Measurements from ENCODE around the gene MYH11.

Gene MYH11

GRCh38 chr16:15779664-15780351, 77.0 kb downstream of the MYH11 start:
- H3K9me3 ChIP-seq = no peaks in the 10 kb centered on the region
- in situ Hi-C loops (cut with MboI; ENCODE audit: low sequenced_read_pairs) = no loop called here
- peaks cover 3% of the 10 kb centered on the region for H3K4me1 ChIP-seq
- no peaks in the 10 kb centered on the region for H3K27me3 ChIP-seq (ENCODE audit: low read depth)
- no peaks in the 10 kb centered on the region for H3K36me3 ChIP-seq (replicated peaks)
- no peak for DNase-seq (ENCODE audit: low spot score in 2 of 2)
- H3K4me3 ChIP-seq = no peak overlapping the region

- H3K36me3 ChIP-seq (replicated peaks) = no peaks in the 10 kb centered on the region
- H3K9me3 ChIP-seq = no peaks in the 10 kb centered on the region
- in situ Hi-C loops (cut with MboI; ENCODE audit: low sequenced_read_pairs) = no loop called here
- no peaks in the 10 kb centered on the region for H3K27me3 ChIP-seq (ENCODE audit: low read depth)
- no peak for DNase-seq (ENCODE audit: low spot score in 2 of 2)
- no peak overlapping the region for H3K4me3 ChIP-seq
- peaks cover 3% of the 10 kb centered on the region for H3K4me1 ChIP-seq
Measured at GRCh38 chr16:15778999-15779614, 77.7 kb downstream of the MYH11 start.

- H3K27me3 ChIP-seq (ENCODE audit: low read depth) = no peaks in the 10 kb centered on the region
- in situ Hi-C loops (cut with MboI; ENCODE audit: low sequenced_read_pairs) = no loop called here
- no peaks in the 10 kb centered on the region for H3K36me3 ChIP-seq (replicated peaks)
- no peaks in the 10 kb centered on the region for H3K9me3 ChIP-seq
- H3K4me1 ChIP-seq = peaks cover 3% of the 10 kb centered on the region
- no peak for DNase-seq (ENCODE audit: low spot score in 2 of 2)
- H3K4me3 ChIP-seq = no peak overlapping the region
Measured at GRCh38 chr16:15778204-15778743, 78.6 kb downstream of the MYH11 start.

GRCh38 chr16:15777533-15778203, 79.2 kb downstream of the MYH11 start:
- in situ Hi-C loops (cut with MboI; ENCODE audit: low sequenced_read_pairs) = no loop called here
- H3K27me3 ChIP-seq (ENCODE audit: low read depth) = no peaks in the 10 kb centered on the region

GRCh38 chr16:15776572-15776971, 80.3 kb downstream of the MYH11 start:
- in situ Hi-C loops (cut with MboI; ENCODE audit: low sequenced_read_pairs) = no loop called here
- Histone ChIP-seq H3K27me3 (ENCODE audit: low read depth) (no peaks in the 10 kb centered on the region), H3K36me3 (replicated peaks) (no peaks in the 10 kb centered on the region), H3K9me3 (no peaks in the 10 kb centered on the region), H3K4me1 (peaks cover 3% of the 10 kb centered on the region), H3K4me3 (no peak overlapping the region)
- no peak for DNase-seq (ENCODE audit: low spot score in 2 of 2)

More at GRCh38 chr16:15777533-15778203, 79.2 kb downstream of the MYH11 start:
- Histone ChIP-seq H3K9me3 (no peaks in the 10 kb centered on the region), H3K36me3 (replicated peaks) (no peaks in the 10 kb centered on the region), H3K4me3 (no peak overlapping the region), H3K4me1 (peaks cover 3% of the 10 kb centered on the region)
- peak; percentile 19 to 61 for DNase-seq (ENCODE audit: low spot score in 2 of 2)

- Histone ChIP-seq H3K36me3 (replicated peaks) (no peaks in the 10 kb centered on the region), H3K4me1 (peaks cover 3% of the 10 kb centered on the region), H3K9me3 (no peaks in the 10 kb centered on the region), H3K4me3 (no peak overlapping the region), H3K27me3 (ENCODE audit: low read depth) (no peaks in the 10 kb centered on the region)
- no peak for DNase-seq (ENCODE audit: low spot score in 2 of 2)
- in situ Hi-C loops (cut with MboI; ENCODE audit: low sequenced_read_pairs) = no loop called here
Measured at GRCh38 chr16:15775663-15776304, 81.0 kb downstream of the MYH11 start.

- peaks cover 6% of the 10 kb centered on the region for H3K4me1 ChIP-seq
- DNase-seq (ENCODE audit: low spot score in 2 of 2) = peak; percentile 44 to 55
- in situ Hi-C loops (cut with MboI; ENCODE audit: low sequenced_read_pairs) = no loop called here
- no peaks in the 10 kb centered on the region for H3K36me3 ChIP-seq (replicated peaks)
- H3K27me3 ChIP-seq (ENCODE audit: low read depth) = no peaks in the 10 kb centered on the region
- H3K9me3 ChIP-seq = no peaks in the 10 kb centered on the region
- no peak overlapping the region for H3K4me3 ChIP-seq
Measured at GRCh38 chr16:15775209-15775608, 81.6 kb downstream of the MYH11 start.

- in situ Hi-C loops (cut with MboI; ENCODE audit: low sequenced_read_pairs) = no loop called here
- H3K27me3 ChIP-seq (ENCODE audit: low read depth) = no peaks in the 10 kb centered on the region
- H3K4me3 ChIP-seq = no peak overlapping the region
- H3K9me3 ChIP-seq = no peaks in the 10 kb centered on the region
- H3K36me3 ChIP-seq (replicated peaks) = no peaks in the 10 kb centered on the region
- peaks cover 11% of the 10 kb centered on the region for H3K4me1 ChIP-seq
- DNase-seq (ENCODE audit: low spot score in 2 of 2) = no peak
Measured at GRCh38 chr16:15773968-15774367, 82.9 kb downstream of the MYH11 start.

- Histone ChIP-seq H3K27me3 (ENCODE audit: low read depth) (no peaks in the 10 kb centered on the region), H3K4me3 (no peak overlapping the region), H3K9me3 (no peaks in the 10 kb centered on the region), H3K4me1 (peaks cover 11% of the 10 kb centered on the region), H3K36me3 (replicated peaks) (no peaks in the 10 kb centered on the region)
- no peak for DNase-seq (ENCODE audit: low spot score in 2 of 2)
- in situ Hi-C loops (cut with MboI; ENCODE audit: low sequenced_read_pairs) = no loop called here
Measured at GRCh38 chr16:15772579-15773293, 84.1 kb downstream of the MYH11 start.

GRCh38 chr16:15771694-15772093, 85.1 kb downstream of the MYH11 start:
- Histone ChIP-seq H3K36me3 (replicated peaks) (no peaks in the 10 kb centered on the region), H3K4me1 (peaks cover 11% of the 10 kb centered on the region), H3K27me3 (ENCODE audit: low read depth) (no peaks in the 10 kb centered on the region), H3K4me3 (no peak overlapping the region), H3K9me3 (no peaks in the 10 kb centered on the region)
- no peak for DNase-seq (ENCODE audit: low spot score in 2 of 2)
- in situ Hi-C loops (cut with MboI; ENCODE audit: low sequenced_read_pairs) = no loop called here

- no peak overlapping the region for H3K4me3 ChIP-seq
- peaks cover 11% of the 10 kb centered on the region for H3K4me1 ChIP-seq
- DNase-seq (ENCODE audit: low spot score in 2 of 2) = no peak
- no peaks in the 10 kb centered on the region for H3K27me3 ChIP-seq (ENCODE audit: low read depth)
- no peaks in the 10 kb centered on the region for H3K9me3 ChIP-seq
- in situ Hi-C loops (cut with MboI; ENCODE audit: low sequenced_read_pairs) = no loop called here
- no peaks in the 10 kb centered on the region for H3K36me3 ChIP-seq (replicated peaks)
Measured at GRCh38 chr16:15770512-15770911, 86.3 kb downstream of the MYH11 start.

- no peak overlapping the region for H3K4me3 ChIP-seq
- no peak for DNase-seq (ENCODE audit: low spot score in 2 of 2)
- in situ Hi-C loops (cut with MboI; ENCODE audit: low sequenced_read_pairs) = no loop called here
- no peaks in the 10 kb centered on the region for H3K27me3 ChIP-seq (ENCODE audit: low read depth)
- H3K36me3 ChIP-seq (replicated peaks) = no peaks in the 10 kb centered on the region
- H3K9me3 ChIP-seq = no peaks in the 10 kb centered on the region
- peaks cover 11% of the 10 kb centered on the region for H3K4me1 ChIP-seq
Measured at GRCh38 chr16:15770107-15770506, 86.7 kb downstream of the MYH11 start.

- in situ Hi-C loops (cut with MboI; ENCODE audit: low sequenced_read_pairs) = loop anchor here (10.0 kb wide), 1 partner anchor 356 kb away; no protein-coding TSS in a partner anchor
- no peak overlapping the region for H3K4me3 ChIP-seq
- no peaks in the 10 kb centered on the region for H3K36me3 ChIP-seq (replicated peaks)
- peaks cover 8% of the 10 kb centered on the region for H3K4me1 ChIP-seq
- DNase-seq (ENCODE audit: low spot score in 2 of 2) = no peak
- H3K27me3 ChIP-seq (ENCODE audit: low read depth) = no peaks in the 10 kb centered on the region
- H3K9me3 ChIP-seq = no peaks in the 10 kb centered on the region
Measured at GRCh38 chr16:15769239-15769638, 87.6 kb downstream of the MYH11 start.

Data from HAP-1 (cell line).